Activated CD4-positive, CD25-positive, alpha-beta regulatory T cell (primary cell): ENCODE measurements around the gene COA1.
"Not testable (repeated sequence)": the region's sequence is repeated elsewhere in the genome, so short reads cannot be mapped to it uniquely, and the experiment has no call there.

Experiments
- DNase-seq, 4 experiments: peaks; one replicate each; lab custom pipeline; 2025; lab: John Stamatoyannopoulos, UW

The COA1 gene

DNA sequence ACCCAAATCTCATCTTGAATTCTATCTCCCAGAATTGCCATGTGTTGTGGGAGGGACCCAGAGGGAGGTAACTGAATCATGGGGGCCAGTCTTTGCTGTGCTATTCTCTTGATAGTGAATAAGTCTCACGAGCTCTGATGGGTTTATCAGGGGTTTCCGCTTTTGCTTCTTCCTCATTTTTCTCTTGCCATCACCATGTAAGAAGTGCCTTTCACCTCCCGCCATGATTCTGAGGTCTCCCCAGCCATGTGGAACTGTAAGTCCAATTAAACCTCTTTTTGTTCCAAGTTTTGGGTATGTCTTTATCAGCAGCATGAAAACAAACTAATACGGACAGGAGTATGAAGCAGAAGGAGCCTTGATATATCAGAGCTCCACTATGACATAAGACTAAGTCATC is 41.5 kb downstream of the COA1 start:
- DNase-seq = not testable (repeated sequence)

- no peak for DNase-seq
These were observed 42.3 kb downstream of the COA1 start for GRCh38 chr7:43686991-43687390.

- no peak for DNase-seq
These were observed 48.6 kb downstream of the COA1 start for GRCh38 chr7:43680736-43681135.

DNA sequence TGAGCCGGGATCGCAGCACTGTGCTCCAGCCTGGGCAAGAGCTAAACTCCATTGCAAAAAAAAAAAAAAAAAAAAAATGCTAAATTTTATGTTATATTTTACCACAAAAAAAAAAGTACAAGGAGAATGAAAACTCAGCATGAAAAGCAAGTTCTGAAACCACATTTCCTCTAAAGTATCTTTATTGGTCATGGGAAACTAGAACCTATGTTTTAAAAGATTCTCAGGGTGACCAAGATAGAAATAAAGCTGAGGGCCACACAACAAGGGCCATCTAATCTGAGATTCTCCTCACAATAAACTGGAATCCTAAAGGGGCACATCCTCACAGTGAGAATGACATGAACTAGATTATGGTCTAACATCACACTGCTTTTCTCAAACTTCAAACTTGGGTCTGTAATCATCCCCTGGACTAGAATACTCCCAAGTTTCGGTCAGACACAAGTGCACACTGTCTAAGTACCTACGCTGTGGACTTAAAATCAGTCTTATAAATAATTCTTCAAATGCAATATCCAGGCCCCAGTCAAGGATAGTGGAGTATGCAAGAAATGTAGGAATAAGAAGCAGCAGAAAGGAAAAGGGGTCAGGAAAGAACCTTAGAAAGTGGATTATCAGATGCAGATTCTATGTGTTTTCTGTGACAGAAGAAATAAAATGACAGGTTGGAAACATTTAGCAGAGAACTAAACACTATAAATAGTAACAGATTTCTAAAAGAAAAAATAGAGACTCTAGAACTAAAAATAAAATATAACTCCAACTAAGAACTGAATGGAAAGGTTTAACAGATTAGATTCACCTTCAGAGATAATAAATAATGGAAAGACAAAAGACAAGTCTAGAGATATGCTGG is 49.9 kb downstream of the COA1 start:
- DNase-seq = no peak

GRCh38 chr7:43678315-43678714 is 51.0 kb downstream of the COA1 start:
- no peak for DNase-seq

DNA sequence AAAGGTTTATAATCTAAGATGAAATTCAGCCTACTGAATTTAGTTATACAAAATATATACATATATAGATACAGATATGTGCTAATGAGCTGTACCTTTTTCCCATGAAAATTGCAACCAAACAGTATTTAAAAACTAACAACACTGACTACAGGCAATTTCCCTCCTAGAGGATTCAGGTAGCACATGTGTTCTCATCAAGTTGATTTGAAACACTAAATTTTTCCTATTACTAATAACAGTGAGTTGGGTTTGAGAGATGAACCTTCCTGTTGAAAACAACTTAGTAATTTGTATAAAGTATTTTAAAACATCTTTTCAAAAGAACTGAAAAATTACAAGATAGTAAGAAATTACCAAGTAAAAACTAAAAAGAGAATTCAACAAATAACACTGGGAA is 51.5 kb downstream of the COA1 start:
- DNase-seq = no peak

GRCh38 chr7:43674559-43675436 is 54.5 kb downstream of the COA1 start:
- DNase-seq = no peak

GRCh38 chr7:43673243-43673976 is 55.9 kb downstream of the COA1 start:
- not testable (repeated sequence) for DNase-seq

GRCh38 chr7:43671521-43671920 is 57.8 kb downstream of the COA1 start:
- DNase-seq = no peak

DNA sequence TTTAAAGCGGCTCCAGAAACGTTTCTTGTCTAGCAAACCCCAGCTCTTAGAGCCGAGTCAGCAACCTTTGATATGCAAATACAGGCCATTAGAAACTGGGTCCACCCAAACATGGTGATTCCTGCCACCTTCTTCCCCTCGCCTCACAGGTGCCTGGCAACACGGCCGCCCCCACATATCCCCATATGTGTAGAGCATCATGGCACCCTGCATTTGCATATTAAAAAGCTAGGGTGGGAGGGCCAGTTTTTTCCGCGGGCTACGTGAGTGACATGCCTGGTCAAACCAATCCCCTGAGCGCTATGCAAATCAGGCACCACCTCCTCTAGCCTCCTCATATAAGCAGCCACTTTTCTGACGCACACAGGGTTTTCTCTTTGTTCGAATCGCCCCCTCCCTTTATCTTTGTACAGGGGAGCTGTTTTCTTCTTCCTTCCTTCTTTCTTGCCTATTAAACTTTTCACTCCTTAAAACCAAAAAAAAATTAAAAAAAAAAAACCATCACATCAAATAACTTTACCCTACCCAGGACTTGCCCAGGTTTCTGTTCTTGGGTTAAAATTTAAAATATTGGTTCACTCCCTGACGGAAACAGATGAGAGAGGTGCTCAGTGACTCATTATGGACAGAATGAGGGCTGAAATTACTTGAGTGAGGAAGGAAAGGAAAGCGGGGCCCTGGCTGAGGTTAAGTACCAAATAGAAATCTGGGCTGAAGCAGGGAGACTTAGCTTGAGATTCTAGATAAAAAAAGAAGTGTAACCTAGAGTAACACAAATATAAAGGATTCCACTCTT is 59.8 kb downstream of the COA1 start:
- DNase-seq = peak; percentile 5 to 44 (median 24)

DNA sequence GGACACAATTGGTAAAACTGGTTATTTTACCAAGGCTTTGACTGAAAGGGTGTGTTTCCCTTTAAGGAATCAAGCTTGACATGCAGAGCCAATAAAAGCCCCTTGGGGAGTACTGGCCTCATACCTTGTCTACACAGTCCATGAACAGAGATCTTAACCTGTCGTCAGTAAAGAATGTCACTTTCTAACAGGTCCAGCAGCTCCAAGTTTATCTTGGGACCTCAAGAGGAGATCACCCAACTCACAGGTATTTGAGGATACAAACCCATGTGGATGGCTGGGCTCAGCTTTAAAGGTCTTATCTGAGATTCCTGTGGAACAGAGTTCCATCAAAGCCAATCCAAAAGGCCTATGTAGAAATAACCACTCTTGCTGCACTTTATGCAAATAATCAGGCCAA is 61.3 kb downstream of the COA1 start:
- no peak for DNase-seq

DNA sequence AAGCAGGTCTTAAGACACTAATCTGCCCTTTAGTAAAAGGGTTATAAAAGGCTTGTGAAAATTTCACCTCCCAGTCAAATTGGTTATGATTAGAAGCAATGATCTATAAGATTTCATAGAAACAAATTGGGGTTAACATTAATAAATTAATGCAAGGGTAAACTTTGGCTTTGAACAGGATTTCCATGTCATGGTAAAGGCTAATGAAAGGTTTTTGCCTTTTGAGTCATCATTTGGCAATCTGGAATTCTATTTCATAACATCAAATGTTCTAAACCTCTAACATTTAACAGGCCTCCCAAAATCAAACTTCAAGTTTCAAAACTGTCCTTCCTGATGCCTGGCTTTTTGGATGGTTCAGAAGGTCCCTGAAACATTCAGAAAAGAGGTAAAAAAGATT is 62.4 kb downstream of the COA1 start:
- no peak for DNase-seq

DNA sequence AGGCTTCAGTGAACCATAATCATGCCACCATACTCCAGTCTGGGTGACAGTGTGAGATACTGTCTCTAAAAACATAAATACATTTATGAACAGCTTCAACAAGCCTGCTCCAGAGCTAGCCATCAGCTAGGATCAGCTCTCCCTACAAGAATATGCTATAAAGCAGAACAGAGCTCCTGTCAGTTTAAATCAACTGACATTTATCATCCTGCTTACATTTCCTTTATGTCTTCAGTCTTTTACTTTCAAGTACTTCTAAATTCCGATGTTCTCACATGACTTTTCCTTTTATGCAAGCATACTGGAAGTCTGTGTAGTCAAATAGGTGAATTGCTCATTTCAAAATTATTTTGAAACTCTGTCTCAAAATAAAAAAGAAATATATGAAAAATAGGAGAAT is 64.6 kb downstream of the COA1 start:
- no peak for DNase-seq

- no peak for DNase-seq
These were observed 69.2 kb downstream of the COA1 start for GRCh38 chr7:43660141-43660540.

- no peak for DNase-seq
These were observed 69.8 kb downstream of the COA1 start for GRCh38 chr7:43659549-43659896.

GRCh38 chr7:43658718-43659548 is 70.4 kb downstream of the COA1 start:
- no peak for DNase-seq

- DNase-seq = no peak
These were observed 72.3 kb downstream of the COA1 start for GRCh38 chr7:43656997-43657396.

DNA sequence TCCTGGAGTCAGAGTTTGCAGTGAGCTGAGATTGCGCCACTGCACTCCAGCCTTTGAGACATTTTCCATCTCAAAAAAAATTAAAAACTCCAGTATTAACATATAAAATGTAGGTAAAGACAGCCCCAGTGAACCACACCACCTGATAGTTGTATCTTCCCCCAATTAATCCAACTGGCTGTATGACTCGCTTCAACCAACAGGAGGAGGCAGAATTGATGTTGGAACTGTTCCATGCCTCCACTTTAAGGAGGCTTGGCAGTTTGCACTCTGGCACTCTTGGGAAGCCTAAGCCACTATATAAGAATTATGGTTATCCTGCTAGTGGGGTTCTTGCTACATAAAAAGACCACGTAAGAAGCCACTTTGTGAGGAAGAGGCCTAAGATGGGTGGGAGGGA is 73.7 kb downstream of the COA1 start:
- DNase-seq = no peak

DNA sequence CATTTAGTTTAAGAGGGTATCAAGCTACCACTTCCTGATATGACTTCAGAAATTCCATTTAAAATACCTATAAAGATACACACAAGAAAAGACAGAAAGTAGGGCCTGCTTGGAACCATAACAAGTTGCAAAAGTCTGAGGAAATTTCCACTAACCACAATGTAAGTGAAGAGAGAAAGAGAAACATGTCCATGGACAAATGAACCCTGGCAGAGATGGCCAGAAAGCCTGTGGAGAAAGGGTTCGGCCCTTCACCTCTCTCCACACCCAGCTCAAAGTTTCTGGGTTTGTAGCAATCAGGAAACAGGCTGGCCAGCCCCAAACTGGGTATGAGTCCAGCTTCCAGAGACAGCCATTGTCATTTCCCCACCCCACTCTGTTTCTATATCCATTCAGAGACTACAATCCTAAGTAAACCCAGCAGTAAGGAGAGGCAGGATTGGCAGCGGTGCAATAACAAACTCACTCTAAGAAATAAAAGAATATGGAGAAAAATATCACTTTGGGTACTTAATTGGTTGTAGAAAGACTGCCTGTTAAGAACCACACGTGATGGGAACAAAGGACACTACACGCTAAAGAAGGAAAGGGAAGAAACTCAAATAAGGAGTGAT is 75.3 kb downstream of the COA1 start:
- DNase-seq = no peak

DNA sequence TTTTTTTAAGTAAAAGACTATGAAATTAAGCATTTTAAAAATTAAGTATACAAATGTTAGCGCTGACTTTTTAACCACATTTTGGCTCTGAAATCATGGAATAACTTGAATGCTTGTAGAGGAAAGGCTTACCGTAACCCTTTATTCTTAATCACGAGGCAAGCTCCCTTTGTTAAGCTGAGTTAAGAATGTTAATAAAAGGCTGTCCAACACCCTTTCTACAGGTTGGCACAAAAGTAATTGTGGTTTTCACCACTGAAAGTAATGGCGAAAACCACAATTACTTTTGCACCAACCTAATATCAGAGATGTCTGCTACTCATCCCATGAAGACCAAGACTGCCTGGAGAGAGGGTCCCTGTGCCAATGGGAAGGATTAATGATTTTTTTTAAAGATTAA is 75.9 kb downstream of the COA1 start:
- DNase-seq = no peak
